GM21360 (cell line): ENCODE measurements around the gene YWHAB.

Experiments used
- ATAC-seq: cut with Tn5 transposase; IDR thresholded peaks from one replicate; pipeline ENCODE4 v1.9.1; 2021; ENCODE audit warnings: mild to moderate bottlenecking, moderate library complexity; ENCODE audit not compliant: unreplicated experiment

YWHAB gene

GRCh38 chr20:44911264-44911921 is 25.9 kb downstream of the YWHAB start:
- no peak for ATAC-seq

DNA sequence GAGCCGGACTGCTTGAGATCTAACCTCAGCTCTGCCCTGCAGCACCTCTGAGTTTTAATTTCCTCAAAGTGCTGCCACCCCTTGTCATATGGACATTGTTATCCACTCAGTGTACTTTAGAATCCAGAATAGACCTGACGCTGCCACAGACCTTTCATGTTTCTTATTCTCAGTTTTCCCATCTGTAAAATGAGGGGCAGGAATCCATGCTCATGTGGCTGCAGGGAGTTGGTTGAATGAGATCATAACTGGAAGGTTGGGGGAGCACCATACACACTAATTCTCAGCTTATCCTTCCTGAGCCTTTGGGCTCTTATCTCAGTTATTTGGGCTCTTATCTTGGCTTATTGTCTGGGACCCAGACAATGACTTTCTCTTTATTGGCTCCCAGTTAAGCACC is 26.7 kb downstream of the YWHAB start:
- no peak for ATAC-seq

DNA sequence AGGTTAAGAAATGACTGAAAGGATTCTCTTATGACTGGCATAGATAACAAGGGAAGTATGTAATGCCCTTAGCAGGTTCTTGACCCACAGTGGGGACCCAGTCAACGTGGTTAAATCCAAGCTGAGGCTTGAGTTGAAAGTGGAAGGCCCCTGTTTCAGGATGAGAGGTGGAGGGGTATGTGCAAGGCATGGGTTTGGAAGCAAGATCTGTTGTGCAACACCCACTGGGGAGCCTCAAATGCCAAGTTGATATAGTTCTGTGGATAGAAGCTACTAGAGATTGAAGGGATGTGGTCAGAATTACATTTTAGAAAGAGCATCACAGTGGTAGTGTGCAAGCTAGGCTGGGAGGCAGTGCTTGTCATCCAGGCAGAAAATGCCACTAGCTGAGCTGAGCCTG is 29.4 kb downstream of the YWHAB start:
- no peak for ATAC-seq

DNA sequence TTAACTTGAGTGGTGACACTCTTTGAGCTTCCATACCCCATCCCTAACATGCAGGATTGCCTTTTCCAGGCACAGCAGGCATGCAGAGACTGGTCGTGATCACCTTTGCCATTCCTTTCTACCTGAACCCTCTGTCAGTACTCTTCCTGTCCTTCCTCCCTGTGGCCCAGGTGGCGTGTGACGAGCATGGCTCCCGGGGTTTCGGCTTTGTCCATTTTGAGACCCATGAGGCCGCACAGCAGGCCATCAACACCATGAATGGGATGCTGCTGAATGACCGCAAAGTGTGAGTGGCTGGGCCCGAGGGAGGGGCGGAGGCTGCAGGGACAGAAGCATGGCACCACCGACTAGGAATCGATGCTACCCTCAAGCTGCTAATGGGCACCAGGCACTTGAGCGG is 31.1 kb downstream of the YWHAB start:
- no peak for ATAC-seq

- ATAC-seq = no peak
These were observed 31.9 kb downstream of the YWHAB start for GRCh38 chr20:44917399-44917798.

DNA sequence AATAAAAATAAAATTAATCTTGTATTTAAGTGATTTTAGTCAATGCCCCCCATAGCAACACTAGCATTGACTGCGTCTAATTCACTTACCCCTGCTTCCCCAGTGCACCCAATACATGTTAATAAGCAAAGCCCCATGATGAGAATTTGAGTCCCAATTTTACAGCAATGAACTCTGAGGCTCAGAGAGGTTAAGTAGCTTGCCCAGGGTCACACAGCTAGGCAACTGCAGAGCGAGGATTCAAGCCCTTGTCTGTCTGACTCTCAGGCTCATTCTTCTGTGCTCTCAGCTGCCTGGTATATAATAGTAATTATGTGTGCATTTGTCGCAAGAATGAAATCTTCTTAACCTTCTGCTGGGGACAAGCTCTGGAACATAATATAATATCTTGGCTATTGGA is 32.8 kb downstream of the YWHAB start:
- no peak for ATAC-seq

DNA sequence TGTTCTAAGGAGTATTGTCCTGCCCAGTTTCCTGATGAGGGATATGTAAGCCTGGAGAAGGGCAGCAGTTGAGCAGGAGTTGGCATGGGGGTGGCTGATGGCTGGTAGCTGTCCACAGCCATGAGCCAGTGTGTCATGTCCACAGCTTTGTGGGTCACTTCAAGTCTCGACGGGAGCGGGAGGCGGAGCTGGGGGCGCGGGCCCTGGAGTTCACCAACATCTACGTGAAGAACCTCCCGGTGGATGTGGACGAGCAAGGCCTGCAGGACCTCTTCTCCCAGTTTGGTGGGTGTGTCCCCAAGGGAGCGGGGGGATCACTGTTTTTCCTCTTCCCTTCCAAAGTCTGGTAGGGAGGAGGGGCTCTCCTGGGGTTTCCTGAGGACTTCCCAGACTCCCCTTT is 33.3 kb downstream of the YWHAB start:
- ATAC-seq = no peak

GRCh38 chr20:44921447-44921846 is 35.9 kb downstream of the YWHAB start:
- ATAC-seq = no peak

GRCh38 chr20:44924541-44924940 is 39.0 kb downstream of the YWHAB start:
- no peak for ATAC-seq

GRCh38 chr20:44928595-44928994 is 43.1 kb downstream of the YWHAB start:
- ATAC-seq = no peak

DNA sequence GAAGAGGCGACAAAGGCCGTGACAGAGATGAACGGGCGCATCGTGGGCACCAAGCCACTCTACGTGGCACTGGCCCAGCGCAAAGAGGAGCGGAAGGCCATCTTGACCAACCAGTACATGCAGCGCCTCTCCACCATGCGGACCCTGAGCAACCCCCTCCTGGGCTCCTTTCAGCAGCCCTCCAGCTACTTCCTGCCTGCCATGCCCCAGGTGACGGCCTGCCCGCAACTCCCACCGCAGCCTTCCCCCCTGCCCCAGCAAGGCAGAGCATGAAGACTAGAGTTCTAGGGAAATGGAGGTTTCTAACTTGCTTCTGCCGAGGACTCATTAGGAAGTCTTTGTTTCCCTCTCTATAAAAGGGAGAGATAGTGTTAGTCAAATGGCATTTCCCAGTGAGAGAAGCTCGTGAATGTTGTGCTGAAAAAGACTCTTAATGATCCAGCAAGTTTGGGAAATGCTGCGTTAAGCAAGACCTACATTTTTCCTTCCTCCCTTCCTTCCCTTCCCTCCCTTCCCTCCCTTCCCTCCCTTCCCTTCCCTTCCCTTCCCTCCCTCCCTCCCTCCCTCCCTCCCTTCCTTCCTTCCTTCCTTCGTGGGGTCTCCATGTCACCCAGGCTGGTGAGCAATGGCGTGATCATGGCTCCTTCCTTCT is 45.1 kb downstream of the YWHAB start:
- no peak for ATAC-seq

DNA sequence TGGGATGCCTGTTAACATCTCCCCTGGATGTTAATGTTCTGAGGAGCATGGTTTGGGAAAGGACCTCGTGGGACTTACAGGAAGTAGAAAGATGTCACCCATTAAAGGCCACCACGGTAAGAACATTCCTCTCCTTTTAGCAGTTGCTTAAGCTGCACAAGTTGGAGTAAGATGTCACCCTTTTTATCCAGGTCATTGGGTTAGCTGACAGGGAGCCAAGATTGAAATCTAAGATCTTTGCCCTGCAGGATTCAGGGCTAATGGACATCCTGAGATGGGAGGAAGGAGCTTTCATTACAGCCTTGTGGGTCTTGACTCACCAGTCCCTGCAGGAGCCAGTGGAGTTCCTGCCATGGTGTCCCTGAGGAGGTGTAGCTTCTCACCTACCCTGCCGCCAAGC is 46.4 kb downstream of the YWHAB start:
- no peak for ATAC-seq

DNA sequence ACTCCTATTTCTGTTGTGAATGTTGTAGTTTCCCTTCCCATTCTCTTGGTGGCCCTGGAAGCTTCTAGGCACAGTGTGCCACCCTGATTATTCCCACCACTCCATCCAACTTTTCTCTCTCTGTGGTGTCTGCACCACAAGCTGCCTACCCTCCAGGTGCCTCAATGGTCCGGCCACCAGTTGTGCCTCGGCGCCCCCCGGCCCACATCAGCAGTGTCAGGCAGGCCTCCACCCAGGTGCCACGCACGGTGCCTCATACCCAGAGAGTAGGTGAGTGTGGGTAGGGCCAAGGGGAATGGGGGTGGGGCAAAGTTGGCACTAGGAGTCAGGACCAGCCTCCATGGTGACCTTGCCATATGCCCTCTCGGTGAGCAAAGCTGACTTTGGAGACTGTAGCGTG is 47.4 kb downstream of the YWHAB start:
- ATAC-seq = no peak

GRCh38 chr20:44936510-44936909 is 51.0 kb downstream of the YWHAB start:
- no peak for ATAC-seq

DNA sequence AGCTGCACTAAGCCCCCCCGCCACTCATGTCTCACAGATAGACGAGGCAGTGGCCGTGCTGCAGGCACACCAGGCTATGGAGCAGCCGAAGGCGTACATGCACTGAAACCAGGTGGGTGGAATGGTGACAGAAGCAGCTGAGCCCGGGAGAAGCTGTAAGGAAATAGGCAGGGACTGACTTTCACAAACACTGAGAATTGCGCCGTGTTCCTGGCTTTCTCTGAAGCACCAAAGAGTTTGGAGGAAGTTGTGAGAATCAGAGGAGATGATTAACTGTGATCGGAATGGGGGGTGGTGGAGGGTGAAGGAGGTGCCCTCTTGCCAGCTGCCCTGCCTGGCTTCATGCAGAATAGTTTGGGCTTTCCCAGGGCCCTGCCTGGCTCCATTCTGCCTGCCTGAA is 53.1 kb downstream of the YWHAB start:
- ATAC-seq = no peak

- no peak for ATAC-seq
These were observed 55.7 kb downstream of the YWHAB start for GRCh38 chr20:44941120-44941691.

- no peak for ATAC-seq
These were observed 56.9 kb downstream of the YWHAB start for GRCh38 chr20:44942264-44942973.

DNA sequence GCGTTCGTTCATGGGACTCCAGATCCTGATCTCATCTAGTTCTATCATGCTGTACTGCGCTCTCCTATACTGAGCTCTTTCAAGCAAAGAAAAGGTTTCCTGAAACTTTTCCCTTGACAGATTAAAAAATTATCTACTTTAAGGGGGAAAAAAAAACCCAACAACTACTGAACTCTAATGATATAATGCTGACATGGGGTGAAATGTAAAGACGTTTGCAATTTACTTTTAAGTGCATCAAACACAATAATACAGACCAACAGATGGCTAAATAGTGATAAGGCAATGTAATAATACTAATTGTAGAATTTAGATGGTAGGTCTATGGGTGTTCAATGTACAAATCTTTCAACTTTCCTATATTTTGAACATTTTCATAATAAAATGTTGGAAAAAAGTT is 58.3 kb downstream of the YWHAB start:
- ATAC-seq = no peak

GRCh38 chr20:44945261-44945660 is 59.8 kb downstream of the YWHAB start:
- no peak for ATAC-seq

- no peak for ATAC-seq
These were observed 60.9 kb downstream of the YWHAB start for GRCh38 chr20:44946271-44946852.

DNA sequence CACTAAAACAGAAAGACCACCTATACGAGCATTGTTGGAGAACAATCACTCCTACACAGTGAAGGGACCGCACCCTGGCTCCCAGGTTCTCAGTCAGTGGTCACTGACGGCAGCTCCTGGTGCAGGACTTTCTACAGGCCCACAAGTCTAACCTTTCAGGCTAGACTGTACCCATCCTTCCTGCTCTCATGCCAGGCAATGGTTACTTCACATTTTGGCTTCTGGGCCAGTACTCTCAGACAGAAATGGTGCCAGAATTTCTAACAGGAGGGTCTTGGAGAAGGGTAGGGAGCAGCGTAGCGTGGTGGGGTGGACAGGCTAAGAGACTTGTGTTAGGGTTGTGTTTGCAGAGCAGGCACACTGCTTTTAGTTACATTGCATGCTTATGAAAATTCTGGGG is 62.6 kb downstream of the YWHAB start:
- ATAC-seq = no peak

GRCh38 chr20:44948513-44948912 is 63.0 kb downstream of the YWHAB start:
- no peak for ATAC-seq
